ENCODE results near the gene RFXAP.

GRCh38 chr13:36839981-36840380 is 21.0 kb downstream of the RFXAP start:
- TF ChIP-seq POLR2AphosphoS5 (IDR thresholded peaks at IDR 0.05) (no peak), CTCF (IDR thresholded peaks at IDR 0.05) (no peak), POLR2A (IDR thresholded peaks at IDR 0.05) (no peak)
